Left lobe of liver (tissue), 2 donors: ENCODE data around the gene VDAC2. TPM values are rescaled to one million over a fixed set of nuclear protein-coding genes. Genes with fewer than 3 reads are reported as not detected.
A peak's percentile ranks its signal among the peaks of the same experiment; 100 is the strongest.
"Not testable (repeated sequence)": the region's sequence is repeated elsewhere in the genome, so short reads cannot be mapped to it uniquely, and the experiment has no call there.

Experiments used
- ATAC-seq: fragments of 200-7000 bp; cut with Tn5 transposase; one replicate; pipeline ENCODE4 v1.9.1; 2020; ENCODE audit warnings: mild to moderate bottlenecking, moderate library complexity
- DNase-seq: peaks from one replicate; pipeline ENCODE4 v3.0.0-alpha.2; 2020; ENCODE audit warnings: low spot score
- total RNA-seq: library from RNA; stranded (reverse); gene quantifications from one replicate; pipeline ENCODE4 v1.2.1, GENCODE V29; 2021
- donor health status: DM: no; HTN: no; CAD: no; lungs with moderate emphysema.
- donor health status: DM: no; HTN: yes; CAD: no.

Gene VDAC2
- total RNA-seq, result 47.8 TPM

- ATAC-seq, result peak; percentile 95
Observed at GRCh38 chr10:75210282-75211006, at the start of gene VDAC2. Gene VDAC2 (plus strand): TSS chr10:75210796. CDS start chr10:75211159, 363 bp downstream.

GRCh38 chr10:75165684-75166622, 44.6 kb upstream of the VDAC2 start:
- no peak for ATAC-seq
- DNase-seq, result no peak

More at GRCh38 chr10:75210282-75211006, at the start of gene VDAC2:
- peak; percentile 93 for DNase-seq

- ATAC-seq, result no peak
Observed at GRCh38 chr10:75166623-75166972, 44.0 kb upstream of the VDAC2 start.

GRCh38 chr10:75168275-75168674, 42.3 kb upstream of the VDAC2 start:
- DNase-seq (no peak), ATAC-seq (no peak)

More at GRCh38 chr10:75166623-75166972, 44.0 kb upstream of the VDAC2 start:
- no peak for DNase-seq

GRCh38 chr10:75170215-75170614, 40.4 kb upstream of the VDAC2 start:
- DNase-seq, result no peak
- no peak for ATAC-seq

- no peak for ATAC-seq
- no peak for DNase-seq
Observed at GRCh38 chr10:75175046-75175445, 35.5 kb upstream of the VDAC2 start.

GRCh38 chr10:75176046-75176445, 34.5 kb upstream of the VDAC2 start:
- DNase-seq (no peak), ATAC-seq (no peak)

GRCh38 chr10:75176736-75177135, 33.9 kb upstream of the VDAC2 start:
- ATAC-seq (no peak), DNase-seq (no peak)

- DNase-seq (no peak), ATAC-seq (no peak)
Observed at GRCh38 chr10:75179657-75180177, 30.9 kb upstream of the VDAC2 start.

GRCh38 chr10:75180592-75180991, 30.0 kb upstream of the VDAC2 start:
- no peak for ATAC-seq
- DNase-seq, result no peak

- ATAC-seq, result no peak
- no peak for DNase-seq
Observed at GRCh38 chr10:75181073-75181472, 29.5 kb upstream of the VDAC2 start.

- DNase-seq (peak; percentile 16), ATAC-seq (peak; percentile 11)
Observed at GRCh38 chr10:75186310-75186709, 24.3 kb upstream of the VDAC2 start.

- DNase-seq, result peak; percentile 51
- peak; percentile 66 for ATAC-seq
Observed at GRCh38 chr10:75187961-75188426, 22.6 kb upstream of the VDAC2 start.

GRCh38 chr10:75188522-75188921, 22.1 kb upstream of the VDAC2 start:
- peak; percentile 28 for DNase-seq
- ATAC-seq, result not testable (repeated sequence)

GRCh38 chr10:75189266-75190096, 21.1 kb upstream of the VDAC2 start:
- ATAC-seq (no peak), DNase-seq (peak; percentile 41)

GRCh38 chr10:75191821-75192568, 18.6 kb upstream of the VDAC2 start:
- peak; percentile 95 for ATAC-seq
- DNase-seq, result peak; percentile 70

- peak; percentile 4 for DNase-seq
- ATAC-seq, result not testable (repeated sequence)
Observed at GRCh38 chr10:75194625-75195024, 16.0 kb upstream of the VDAC2 start.

GRCh38 chr10:75195035-75195763, 15.4 kb upstream of the VDAC2 start:
- ATAC-seq, result no peak
- no peak for DNase-seq

- ATAC-seq (no peak), DNase-seq (peak; percentile 19)
Observed at GRCh38 chr10:75197066-75197465, 13.5 kb upstream of the VDAC2 start.
